ENCODE results near the gene LYZL1. TPM values are rescaled to one million over a fixed set of nuclear protein-coding genes. Genes with fewer than 3 reads are reported as not detected.

Gene LYZL1
- total and polyA plus RNA-seq, 7 donors: not detected

GRCh38 chr10:29273478-29273877, 15.4 kb upstream of the LYZL1 start:
- 53 to 57% methylated on average over 5 of the region's 5 CpGs for WGBS, 2 donors
- Histone ChIP-seq H3K9me3 (peaks cover 0 to 3% (median 0%) of the 10 kb centered on the region in 4 donors), H3K4me3 (no peak overlapping the region), H3K27me3 (no peaks in the 10 kb centered on the region), H3K27ac (no peak overlapping the region), H3K4me1 (no peaks in the 10 kb centered on the region), H3K36me3 (no peaks in the 10 kb centered on the region)
- no peak for DNase-seq
- no peak for TF ChIP-seq POLR2A (IDR thresholded peaks at IDR 0.05)
- intact Hi-C loops (cut with DNase I): no loop called here

- H3K27me3 ChIP-seq: no peaks in the 10 kb centered on the region
- no peak overlapping the region for H3K4me3 ChIP-seq
- WGBS, 2 donors: 28 to 66% methylated on average over 6 of the region's 6 CpGs
- no peak overlapping the region for H3K27ac ChIP-seq
- no peaks in the 10 kb centered on the region for H3K4me1 ChIP-seq
- intact Hi-C loops (cut with DNase I): no loop called here
- no peak for DNase-seq
- TF ChIP-seq POLR2AphosphoS5 (IDR thresholded peaks at IDR 0.05): no peak
- TF ChIP-seq EP300 (IDR thresholded peaks at IDR 0.05): no peak
- TF ChIP-seq POLR2A (IDR thresholded peaks at IDR 0.05): no peak
- no peak for TF ChIP-seq CTCF (IDR thresholded peaks at IDR 0.05)
- no peaks in the 10 kb centered on the region for H3K9me3 ChIP-seq
- H3K36me3 ChIP-seq: no peaks in the 10 kb centered on the region
Observed at GRCh38 chr10:29276251-29276850, 12.5 kb upstream of the LYZL1 start.

- H3K4me1 ChIP-seq: no peaks in the 10 kb centered on the region
- intact Hi-C loops (cut with DNase I): no loop called here
- H3K4me3 ChIP-seq: no peak overlapping the region
- H3K9me3 ChIP-seq: no peaks in the 10 kb centered on the region
- H3K36me3 ChIP-seq: no peaks in the 10 kb centered on the region
- no peak overlapping the region for H3K27ac ChIP-seq
- no peak for TF ChIP-seq POLR2AphosphoS5 (IDR thresholded peaks at IDR 0.05)
- no peak for TF ChIP-seq EP300 (IDR thresholded peaks at IDR 0.05)
- TF ChIP-seq POLR2A (IDR thresholded peaks at IDR 0.05): no peak
- no peak for TF ChIP-seq CTCF (IDR thresholded peaks at IDR 0.05)
- no peak for DNase-seq
- 77 to 87% methylated on average over 4 of the region's 4 CpGs for WGBS, 2 donors
- no peaks in the 10 kb centered on the region for H3K27me3 ChIP-seq
Observed at GRCh38 chr10:29277296-29277695, 11.6 kb upstream of the LYZL1 start.

GRCh38 chr10:29279779-29280487, 8.9 kb upstream of the LYZL1 start:
- intact Hi-C loops (cut with DNase I): no loop called here
- H3K36me3 ChIP-seq: no peaks in the 10 kb centered on the region
- no peaks in the 10 kb centered on the region for H3K27me3 ChIP-seq
- no peak for DNase-seq
- WGBS, 2 donors: 75 to 81% methylated on average over 12 of the region's 12 CpGs
- no peak for TF ChIP-seq EP300 (IDR thresholded peaks at IDR 0.05)
- TF ChIP-seq POLR2AphosphoS5 (IDR thresholded peaks at IDR 0.05): no peak
- TF ChIP-seq CTCF (IDR thresholded peaks at IDR 0.05): no peak
- no peak for TF ChIP-seq POLR2A (IDR thresholded peaks at IDR 0.05)
- H3K4me3 ChIP-seq: no peak overlapping the region
- no peaks in the 10 kb centered on the region for H3K4me1 ChIP-seq
- H3K27ac ChIP-seq: no peak overlapping the region
- H3K9me3 ChIP-seq: no peaks in the 10 kb centered on the region

GRCh38 chr10:29280488-29280840, 8.4 kb upstream of the LYZL1 start:
- Histone ChIP-seq H3K36me3 (no peaks in the 10 kb centered on the region), H3K4me1 (no peaks in the 10 kb centered on the region), H3K4me3 (no peak overlapping the region), H3K27me3 (no peaks in the 10 kb centered on the region), H3K9me3 (no peaks in the 10 kb centered on the region), H3K27ac (no peak overlapping the region)
- no peak for TF ChIP-seq POLR2A (IDR thresholded peaks at IDR 0.05)
- no peak for TF ChIP-seq EP300 (IDR thresholded peaks at IDR 0.05)
- no peak for TF ChIP-seq POLR2AphosphoS5 (IDR thresholded peaks at IDR 0.05)
- no peak for TF ChIP-seq CTCF (IDR thresholded peaks at IDR 0.05)
- intact Hi-C loops (cut with DNase I): no loop called here
- 71 to 90% methylated on average over 3 of the region's 3 CpGs for WGBS, 2 donors
- DNase-seq: no peak
